T follicular helper cell (primary cell): ENCODE results near the gene RGP1.

Experiments used
- DNase-seq: peaks from one replicate; pipeline ENCODE4 v3.0.0-alpha.2; 2020; ENCODE audit warnings: low read depth

RGP1 gene

GRCh38 chr9:35745569-35745968 is 3.5 kb upstream of the RGP1 start:
- DNase-seq: no peak

DNA sequence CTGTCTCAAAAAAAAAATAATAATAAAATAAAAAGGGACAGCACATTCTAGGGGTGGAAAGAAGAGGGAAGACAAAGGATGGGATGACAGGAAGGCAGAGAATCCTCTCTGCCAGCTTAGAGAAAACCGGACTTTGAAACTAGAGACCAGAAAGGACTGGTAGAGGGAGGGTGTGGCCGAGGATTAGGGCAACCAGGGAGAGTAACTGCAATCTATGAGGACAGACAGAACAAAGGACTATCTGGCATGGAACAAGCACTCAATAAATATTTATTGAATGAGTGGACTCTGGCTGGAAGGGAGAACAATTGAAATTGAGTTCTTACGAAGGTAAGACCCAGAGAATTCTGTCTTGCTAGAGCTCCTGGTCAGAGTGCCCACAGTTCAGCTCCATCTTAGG is 2.5 kb upstream of the RGP1 start:
- no peak for DNase-seq

GRCh38 chr9:35748242-35748857 is 737 bp upstream of the RGP1 start:
- DNase-seq: no peak

DNA sequence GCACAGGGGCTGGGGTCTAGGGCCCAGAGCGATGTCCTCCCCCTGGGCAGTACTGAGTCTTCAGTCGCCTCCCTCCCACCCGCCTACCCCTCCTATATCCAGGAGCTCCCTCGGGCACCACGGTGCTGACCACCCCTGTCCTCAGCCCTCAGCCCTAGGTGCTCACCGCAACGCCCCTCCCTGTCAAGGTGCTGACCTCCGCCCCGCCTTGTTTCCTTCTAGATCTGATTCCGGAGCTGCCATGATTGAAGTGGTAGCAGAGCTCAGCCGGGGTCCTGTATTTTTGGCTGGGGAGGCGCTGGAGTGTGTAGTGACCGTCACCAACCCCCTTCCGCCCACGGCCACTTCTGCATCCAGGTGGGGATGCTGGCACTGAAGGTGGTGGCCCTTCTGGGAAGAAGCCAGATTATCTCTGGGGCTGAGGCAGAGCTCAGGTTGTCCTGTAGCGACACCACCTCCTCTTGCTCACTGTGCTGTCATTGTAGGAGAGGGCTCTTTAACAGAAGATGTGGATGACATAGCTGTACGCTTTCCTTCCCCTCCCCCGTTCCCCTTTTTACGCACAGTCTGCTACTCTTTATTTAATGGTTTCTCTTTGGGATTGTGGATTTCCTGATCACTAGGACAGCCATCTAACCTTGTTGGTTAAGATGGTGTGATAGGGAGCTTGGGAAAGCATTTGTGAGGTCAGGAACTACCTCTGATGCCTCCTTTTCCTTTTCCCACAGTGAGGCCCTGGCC is 598 bp downstream of the RGP1 start:
- DNase-seq: no peak

- no peak for DNase-seq
Observed at GRCh38 chr9:35750256-35750531, 1.1 kb downstream of the RGP1 start.

DNA sequence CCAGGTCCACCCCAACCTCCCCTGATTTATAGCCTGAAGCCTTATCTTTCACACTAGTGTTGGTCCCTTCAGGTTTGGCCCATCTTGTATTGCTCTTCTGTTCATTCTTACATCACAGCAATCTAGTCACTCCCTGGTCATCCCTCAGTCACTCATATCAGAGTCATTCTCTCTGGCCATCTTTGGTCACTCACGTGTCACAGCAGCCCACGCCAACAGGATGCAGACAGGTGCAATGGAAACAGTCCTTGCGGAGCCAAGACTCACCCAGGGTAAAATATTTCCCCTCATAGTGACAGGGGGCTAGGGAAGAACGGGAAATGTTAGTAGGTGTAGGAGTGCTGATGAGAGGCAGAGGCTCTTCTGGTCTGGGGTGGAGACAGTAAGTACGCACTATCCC is 4.4 kb downstream of the RGP1 start:
- DNase-seq: no peak

- no peak for DNase-seq
Observed at GRCh38 chr9:35754264-35754663, 5.2 kb downstream of the RGP1 start, which contains the start of gene MSMP. TSS of gene MSMP (minus strand) at chr9:35754276. CDS start at chr9:35754129, 147 bp downstream.

DNA sequence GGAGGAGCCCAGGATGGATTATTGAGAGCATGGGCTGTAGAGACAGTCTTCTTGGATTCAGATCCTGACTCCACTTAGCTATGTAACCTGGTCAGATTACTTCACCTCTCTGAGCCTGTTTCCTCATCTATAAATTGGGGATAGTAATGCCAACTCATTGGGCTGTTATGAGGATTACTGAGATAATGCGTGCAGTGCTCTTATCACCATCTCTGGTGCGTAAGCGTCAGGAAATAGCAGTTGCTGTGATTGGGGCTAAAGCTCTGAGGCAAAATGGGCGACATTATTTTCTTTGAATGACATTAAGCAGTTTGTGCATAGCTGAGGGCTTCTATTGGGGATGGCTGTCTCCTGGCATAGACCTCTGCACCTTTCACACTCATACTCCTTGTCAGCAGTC is 6.0 kb downstream of the RGP1 start:
- DNase-seq: no peak

DNA sequence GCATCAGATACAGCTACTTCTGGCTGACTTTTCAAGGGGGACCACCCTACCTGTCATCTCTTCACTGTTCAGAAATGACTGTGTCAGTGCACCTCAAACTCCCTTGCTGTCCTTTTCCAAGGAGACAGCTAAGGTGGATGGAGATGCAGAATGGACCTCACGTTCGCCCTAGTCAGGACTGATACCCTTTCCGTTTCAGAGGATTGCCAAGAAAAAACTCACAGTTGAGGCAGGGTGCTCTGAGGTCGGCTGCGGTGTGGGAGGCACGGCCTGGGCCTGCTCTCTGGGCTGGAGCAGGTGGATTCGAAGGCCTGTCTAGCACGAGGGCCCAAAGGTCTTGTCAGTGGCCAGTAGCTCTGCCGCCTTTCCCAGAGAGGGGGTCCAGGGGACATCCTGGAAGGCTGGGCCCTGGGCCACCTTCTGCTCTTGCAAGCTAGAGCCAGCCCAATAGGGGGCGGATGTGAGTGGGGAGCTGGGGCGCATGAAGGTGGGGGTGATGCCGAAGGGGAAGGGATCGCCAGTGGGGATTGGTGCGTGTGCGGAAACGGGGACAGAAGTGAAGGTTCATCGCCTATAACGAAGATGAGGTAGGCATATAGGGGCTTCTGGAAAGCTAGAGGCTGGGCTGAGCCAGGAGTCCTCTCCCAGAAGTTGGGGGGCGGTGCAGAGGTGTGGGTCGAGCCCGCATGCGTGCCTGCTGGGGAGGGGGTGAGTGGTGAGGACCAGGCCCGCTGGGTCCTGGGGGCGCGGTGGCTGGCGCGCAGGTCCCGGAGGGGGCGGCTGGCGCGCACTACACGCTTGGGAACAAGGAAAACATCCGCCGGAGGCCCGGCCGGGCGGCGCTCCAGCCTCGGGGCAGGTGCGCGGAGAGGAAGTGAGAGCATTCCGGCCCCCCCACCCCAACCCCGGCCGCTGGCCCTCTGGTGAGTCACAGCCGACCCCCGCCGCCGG is 7.5 kb downstream of the RGP1 start:
- DNase-seq: peak; percentile 67

DNA sequence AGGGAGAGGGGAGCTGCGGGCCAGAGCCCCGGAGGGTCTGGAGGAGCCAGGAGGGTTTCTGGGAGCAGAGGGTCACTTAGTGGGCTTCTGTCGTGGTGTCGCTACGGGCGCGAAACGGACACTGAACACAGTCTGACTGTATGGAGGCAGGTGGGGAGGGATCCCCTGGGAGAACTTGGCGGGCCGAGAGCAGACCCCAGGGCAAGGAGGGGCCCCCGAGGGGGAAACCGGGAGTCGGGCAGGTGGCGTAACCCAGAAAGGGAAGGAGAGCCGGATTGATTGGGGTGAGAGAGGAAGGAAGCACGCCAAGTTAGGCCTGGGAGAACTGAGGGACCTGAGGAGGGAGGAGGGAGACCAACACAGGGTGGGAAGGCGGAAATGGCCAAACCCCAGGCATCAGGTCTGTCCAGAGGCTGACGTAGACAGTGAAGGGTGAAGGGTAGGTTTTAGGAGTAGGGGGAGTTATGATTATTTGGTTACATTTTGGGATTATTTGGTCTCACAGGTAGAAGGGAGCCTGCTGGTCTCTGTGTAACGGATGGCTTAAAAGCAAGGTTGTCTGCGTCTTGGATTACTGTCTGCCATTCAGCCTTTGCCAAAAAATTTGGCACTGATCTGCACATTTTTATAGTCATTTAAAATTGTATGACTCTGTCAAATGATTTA is 8.3 kb downstream of the RGP1 start:
- no peak for DNase-seq

GRCh38 chr9:35757892-35758275 is 8.8 kb downstream of the RGP1 start:
- no peak for DNase-seq

DNA sequence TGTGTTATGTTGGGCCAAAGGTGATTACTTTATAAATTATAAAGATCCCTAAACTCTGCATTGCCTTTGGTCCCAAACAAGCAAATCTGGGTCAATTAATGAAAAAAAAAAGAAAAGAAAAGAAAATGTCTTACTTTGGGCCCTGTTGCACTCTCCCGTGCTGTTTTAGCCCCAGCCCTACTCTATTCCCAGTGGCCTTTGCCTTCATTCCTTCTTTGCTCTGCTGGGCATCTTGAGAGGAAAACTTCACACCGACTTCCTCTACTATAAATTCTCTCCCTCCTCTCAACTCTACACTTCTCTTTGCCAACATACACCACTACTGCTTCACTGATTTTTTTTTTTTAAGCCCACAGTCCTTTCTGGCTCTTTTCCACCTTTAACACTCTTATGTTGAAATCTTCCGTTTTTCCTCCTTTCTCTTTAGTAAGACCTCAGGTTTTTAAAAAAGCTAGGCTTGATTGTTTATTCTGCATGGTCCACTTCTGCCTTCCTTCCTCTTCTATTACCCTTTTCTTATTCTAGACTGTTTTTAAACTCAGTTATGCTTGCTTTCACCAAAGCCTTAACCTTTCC is 9.5 kb downstream of the RGP1 start:
- DNase-seq: no peak

DNA sequence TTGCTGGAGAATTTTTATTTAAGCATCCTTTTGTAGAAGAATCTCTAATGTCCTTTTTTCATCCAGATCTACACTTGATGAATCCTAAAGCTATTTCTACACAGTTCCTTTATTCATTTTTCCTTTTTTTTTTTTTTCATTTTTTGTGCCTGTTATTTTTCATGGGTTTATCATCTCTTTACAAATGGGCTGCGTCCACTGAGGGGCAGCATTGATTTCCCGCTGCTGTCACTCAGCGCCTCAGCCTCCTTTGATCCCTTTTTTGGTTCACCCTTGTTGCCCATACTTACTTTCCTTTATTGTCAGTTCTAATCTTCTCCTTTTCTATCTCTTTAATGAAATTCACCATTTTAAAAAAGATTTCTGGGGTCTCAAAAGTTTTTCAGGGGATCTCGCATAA is 10.7 kb downstream of the RGP1 start:
- no peak for DNase-seq

DNA sequence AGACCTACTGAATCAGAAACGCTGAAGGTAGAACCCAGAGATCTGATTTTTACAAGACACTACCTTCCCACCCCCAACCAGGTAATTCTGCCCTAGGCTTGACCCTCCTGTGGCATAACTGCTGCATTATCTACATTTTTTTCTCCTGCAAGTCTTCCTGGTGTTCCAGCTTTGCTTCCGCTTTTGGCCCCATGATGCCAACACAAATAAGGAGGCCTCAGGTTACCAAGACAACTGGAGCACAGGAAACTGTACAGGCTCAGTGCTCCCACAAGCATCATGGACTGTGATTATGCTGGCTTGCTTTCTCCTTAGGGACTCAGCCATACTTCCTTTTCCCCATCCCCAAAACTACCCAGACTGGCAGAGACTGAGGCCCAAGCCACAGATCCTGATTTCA is 11.6 kb downstream of the RGP1 start:
- no peak for DNase-seq

- DNase-seq: no peak
Observed at GRCh38 chr9:35763181-35763580, 14.1 kb downstream of the RGP1 start.

DNA sequence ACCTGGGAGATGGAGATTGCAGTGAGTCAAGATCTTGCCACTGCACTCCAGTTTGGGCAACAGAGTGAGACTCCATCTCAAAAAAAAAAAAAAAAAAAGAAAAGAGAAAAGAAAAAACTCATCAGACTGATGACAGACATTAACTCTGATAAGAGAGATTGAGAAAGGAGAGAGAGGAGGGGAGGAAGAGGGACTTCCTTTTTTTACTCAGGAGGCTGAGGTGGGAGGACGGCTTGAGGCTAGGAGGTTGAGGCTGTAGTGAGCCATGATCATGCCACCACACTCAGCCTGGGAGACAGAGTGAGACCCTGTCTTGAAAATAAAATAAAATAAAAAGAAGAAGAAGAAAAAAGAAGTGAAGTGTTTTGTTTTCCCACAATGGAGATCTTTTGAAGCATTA is 14.7 kb downstream of the RGP1 start:
- DNase-seq: no peak

DNA sequence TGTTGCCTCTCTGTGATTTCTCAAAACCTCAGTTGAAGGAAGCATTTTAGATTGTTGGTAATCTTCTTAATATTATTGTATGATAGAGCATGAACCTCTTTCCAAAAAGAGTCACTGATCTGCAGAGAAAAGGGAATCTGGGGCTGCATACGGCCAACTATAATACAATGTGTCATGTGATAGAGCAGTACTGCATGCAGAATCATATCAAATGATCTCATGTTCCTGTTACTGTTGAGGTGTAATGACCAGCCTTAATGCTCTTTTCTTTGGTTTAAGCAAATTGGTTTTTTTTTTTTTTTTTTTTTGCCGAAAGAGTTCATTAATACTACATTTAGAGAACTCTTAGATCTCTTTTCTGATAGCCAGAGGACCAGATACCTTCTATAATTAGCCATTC is 17.9 kb downstream of the RGP1 start:
- no peak for DNase-seq

- DNase-seq: no peak
Observed at GRCh38 chr9:35767458-35767857, 18.4 kb downstream of the RGP1 start.

DNA sequence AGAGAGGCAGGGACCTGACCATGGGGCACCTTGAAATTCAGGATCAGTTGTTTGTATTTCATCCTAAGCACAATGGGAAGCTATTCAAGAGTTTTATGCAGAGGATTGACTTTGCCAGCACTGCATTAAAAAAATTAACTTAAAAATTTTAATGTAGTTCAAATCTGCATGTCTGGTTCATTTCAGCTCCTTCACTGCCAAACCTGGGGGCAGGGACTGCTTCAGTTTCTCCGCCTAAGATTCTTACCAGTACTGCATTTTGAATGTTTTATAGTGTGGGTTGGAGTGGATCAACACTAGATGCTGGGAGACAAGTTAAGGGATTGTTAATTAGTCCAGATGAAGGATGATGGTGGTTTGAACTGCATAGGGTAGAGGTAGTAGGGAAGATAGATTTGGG is 20.7 kb downstream of the RGP1 start:
- no peak for DNase-seq

GRCh38 chr9:35771075-35771433 is 22.0 kb downstream of the RGP1 start:
- no peak for DNase-seq

GRCh38 chr9:35771534-35771933 is 22.4 kb downstream of the RGP1 start:
- no peak for DNase-seq

- DNase-seq: no peak
Observed at GRCh38 chr9:35771943-35772342, 22.9 kb downstream of the RGP1 start.
